H1 (cell line): ENCODE measurements around the gene COL8A1. TPM values are rescaled to one million over a fixed set of nuclear protein-coding genes. Genes with fewer than 3 reads are reported as not detected.

Experiments
- CTCF ChIA-PET: fragments of 300-600 bp; sonication (Branson Sonifier 250); formaldehyde crosslinking; loops from one replicate; lab custom pipeline; 2021; ENCODE audit not compliant: partially characterized antibody; lab: Charles Lee
- POLR2A ChIA-PET: fragments of 300-600 bp; sonication (Branson Sonifier 250); formaldehyde crosslinking; loops from one replicate; lab custom pipeline; 2021; ENCODE audit warnings: inconsistent platforms; ENCODE audit not compliant: partially characterized antibody; lab: Charles Lee
- DNase-seq, 2 experiments: peaks; one replicate each; pipeline versions ENCODE4 v3.0.0 to v3.0.0-alpha.2; 2010 to 2022; ENCODE audit warnings: low spot score in 2 of 2, low read depth in 1 of 2, mixed read lengths in 1 of 2
- FAIRE-seq: peaks from 2 replicates; lab custom pipeline; 2011; peaks lifted over from hg19 to GRCh38; lab: Jason Lieb, UNC
- H2AFZ ChIP-seq: 2 replicates; pipeline ENCODE4 v1.8.1; 2012; ENCODE audit warnings: low read length, inconsistent platforms
- H2AK5ac ChIP-seq: 2 replicates; pipeline ENCODE4 v1.6.1; 2013; ENCODE audit warnings: low read depth, low read length
- H2BK120ac ChIP-seq: replicated peaks from 2 replicates; pipeline ENCODE3; 2013; ENCODE audit warnings: low read depth, low read length, inconsistent platforms
- H2BK12ac ChIP-seq: 2 replicates; pipeline ENCODE4 v1.6.1; 2013; ENCODE audit warnings: low read depth, low read length
- H2BK15ac ChIP-seq: 2 replicates; pipeline ENCODE4 v1.6.1; 2013; ENCODE audit warnings: low read length
- H2BK20ac ChIP-seq: 2 replicates; pipeline ENCODE4 v1.6.1; 2013; ENCODE audit warnings: low read length
- H2BK5ac ChIP-seq: 2 replicates; pipeline ENCODE4 v1.6.1; 2013; ENCODE audit warnings: low read depth, low read length
- H3K14ac ChIP-seq: 2 replicates; pipeline ENCODE4 v1.6.1; 2013; ENCODE audit warnings: inconsistent platforms; ENCODE audit not compliant: insufficient read length
- H3K18ac ChIP-seq: 2 replicates; pipeline ENCODE4 v1.6.1; 2013; ENCODE audit warnings: low read length; ENCODE audit errors: extremely low read depth
- H3K23ac ChIP-seq: 2 replicates; pipeline ENCODE4 v1.6.1; 2013; ENCODE audit warnings: inconsistent platforms; ENCODE audit not compliant: insufficient read length
- H3K23me2 ChIP-seq: 2 replicates; pipeline ENCODE4 v1.6.1; 2013; ENCODE audit warnings: low read depth, low read length
- H3K27ac ChIP-seq: 2 replicates; pipeline ENCODE4 v1.6.1; 2011; ENCODE audit warnings: low read depth, low read length, inconsistent platforms
- H3K27me3 ChIP-seq, 4 experiments: replicated peaks in 1 of 4; 1 replicate in 1 of 4; 2 replicates in 3 of 4; pipeline versions ENCODE4 v1.6.1 to v1.8.1; 2011 to 2013; ENCODE audit warnings: low read length in 3 of 4, mild to moderate bottlenecking in 3 of 4, inconsistent platforms in 2 of 4, mixed read lengths in 2 of 4, moderate library complexity in 1 of 4; ENCODE audit not compliant: control insufficient read depth in 3 of 4, insufficient read depth in 3 of 4; ENCODE audit errors: extremely low read depth in 1 of 4
- H3K36me3 ChIP-seq, 4 experiments: 2 replicates each; pipeline versions ENCODE4 v1.6.1 to v1.8.1; 2011 to 2013; ENCODE audit warnings: mild to moderate bottlenecking in 4 of 4, low read length in 3 of 4, moderate library complexity in 2 of 4, control low read depth in 1 of 4, inconsistent platforms in 1 of 4; ENCODE audit not compliant: insufficient read depth in 4 of 4, control insufficient read depth in 2 of 4
- H3K4ac ChIP-seq: replicated peaks from 2 replicates; pipeline ENCODE3; 2013; ENCODE audit warnings: low read length, low read depth, mixed read lengths, inconsistent platforms; ENCODE audit not compliant: insufficient read length
- H3K4me1 ChIP-seq, 4 experiments: replicated peaks in 1 of 4; 1 replicate in 1 of 4; 2 replicates in 3 of 4; pipeline versions ENCODE4 v1.6.1 to v1.8.1; 2011 to 2013; ENCODE audit warnings: low read length in 3 of 4, inconsistent platforms in 2 of 4, mixed read lengths in 1 of 4; ENCODE audit not compliant: insufficient read depth in 4 of 4, control insufficient read depth in 3 of 4
- H3K4me2 ChIP-seq, 2 experiments: 2 replicates each; pipeline versions ENCODE4 v1.6.1 to v1.8.1; 2011 to 2013; ENCODE audit warnings: low read depth in 2 of 2, low read length in 2 of 2, control low read depth in 1 of 2, inconsistent platforms in 1 of 2, mild to moderate bottlenecking in 1 of 2; ENCODE audit not compliant: insufficient read depth in 1 of 2
- H3K4me3 ChIP-seq, 4 experiments: fragments of 200-600, 300-600 bp in 1 of 4; sonication (generic), shearing (Covaris generic), sonication (Bioruptor Twin) in 1 of 4; 2 replicates each; pipeline versions ENCODE4 v1.5.1 to v1.8.1; 2011 to 2016; ENCODE audit warnings: low read length in 4 of 4, low read depth in 3 of 4, control low read depth in 2 of 4, inconsistent platforms in 2 of 4, mild to moderate bottlenecking in 2 of 4, mixed read lengths in 1 of 4, moderate library complexity in 1 of 4; ENCODE audit not compliant: insufficient read depth in 2 of 4; ENCODE audit errors: extremely low read depth in 1 of 4
- H3K56ac ChIP-seq: replicated peaks from 2 replicates; pipeline ENCODE3; 2013; ENCODE audit warnings: low read depth, mild to moderate bottlenecking, mixed read lengths, low read length, inconsistent platforms; ENCODE audit not compliant: insufficient read length
- H3K79me1 ChIP-seq: 2 replicates; pipeline ENCODE4 v1.6.1; 2013; ENCODE audit warnings: low read depth, low read length, control low read depth
- H3K79me2 ChIP-seq, 2 experiments: 2 replicates each; pipeline versions ENCODE4 v1.6.1 to v1.8.1; 2012 to 2013; ENCODE audit warnings: low read length in 2 of 2, mild to moderate bottlenecking in 2 of 2, inconsistent platforms in 1 of 2; ENCODE audit not compliant: insufficient read depth in 2 of 2, control insufficient read depth in 1 of 2
- H3K9ac ChIP-seq, 4 experiments: replicated peaks in 1 of 4; 1 replicate in 1 of 4; 2 replicates in 3 of 4; pipeline versions ENCODE4 v1.6.1 to v1.8.1; 2011 to 2013; ENCODE audit warnings: low read depth in 3 of 4, low read length in 3 of 4, control low read depth in 2 of 4, mild to moderate bottlenecking in 2 of 4, moderate library complexity in 2 of 4, inconsistent platforms in 1 of 4; ENCODE audit errors: extremely low read depth in 1 of 4
- H3K9me3 ChIP-seq, 2 experiments: 2 replicates each; pipeline versions ENCODE4 v1.6.1 to v1.8.1; 2012 to 2013; ENCODE audit warnings: mild to moderate bottlenecking in 2 of 2, moderate library complexity in 2 of 2, control low read depth in 1 of 2, inconsistent platforms in 1 of 2, low read depth in 1 of 2, low read length in 1 of 2, mixed read lengths in 1 of 2; ENCODE audit not compliant: insufficient read depth in 2 of 2
- H4K20me1 ChIP-seq, 2 experiments: replicated peaks in 1 of 2; 2 replicates each; pipeline versions ENCODE3 to v1.8.1; 2011 to 2013; ENCODE audit warnings: inconsistent platforms in 2 of 2, low read length in 2 of 2, mild to moderate bottlenecking in 1 of 2; ENCODE audit not compliant: insufficient read depth in 2 of 2, control insufficient read depth in 1 of 2
- H4K5ac ChIP-seq: 2 replicates; pipeline ENCODE4 v1.6.1; 2013; ENCODE audit warnings: low read length, low read depth, mixed read lengths, inconsistent platforms; ENCODE audit not compliant: insufficient read length
- H4K8ac ChIP-seq: 2 replicates; pipeline ENCODE4 v1.8.0; 2013; ENCODE audit warnings: mild to moderate bottlenecking, moderate library complexity, low read length, inconsistent platforms; ENCODE audit not compliant: insufficient read depth; ENCODE audit errors: extremely low read depth
- H4K91ac ChIP-seq: replicated peaks from 2 replicates; pipeline ENCODE3; 2013; ENCODE audit warnings: low read length, mixed read lengths, inconsistent platforms; ENCODE audit not compliant: insufficient read length
- BACH1 ChIP-seq: IDR thresholded peaks from 2 replicates; pipeline ENCODE4 v1.6.1; 2012; ENCODE audit warnings: low read length, improper control_type of control experiment
- CEBPB ChIP-seq: IDR thresholded peaks from 2 replicates; pipeline ENCODE4 v1.6.1; 2012; ENCODE audit warnings: low read depth, low read length
- EZH2 ChIP-seq: fragments of 200-600 bp; sonication (generic); IDR thresholded peaks from 2 replicates; pipeline ENCODE4 v1.7.1; 2012; ENCODE audit warnings: low read depth, mild to moderate bottlenecking, moderate library complexity, low read length, inconsistent platforms; ENCODE audit not compliant: severe bottlenecking
- FOSL1 ChIP-seq: IDR thresholded peaks from 2 replicates; pipeline ENCODE4 v1.6.1; 2011; ENCODE audit warnings: mild to moderate bottlenecking, low read depth, low read length, moderate library complexity; ENCODE audit not compliant: insufficient read depth
- RFX5 ChIP-seq: IDR thresholded peaks from 2 replicates; pipeline ENCODE4 v1.6.1; 2011; ENCODE audit warnings: low read depth, low read length, improper control_type of control experiment, borderline replicate concordance
- SIX5 ChIP-seq: IDR thresholded peaks from 2 replicates; pipeline ENCODE4 v1.6.1; 2011; ENCODE audit warnings: mild to moderate bottlenecking, low read depth, low read length
- SUZ12 ChIP-seq: fragments of 200-600 bp; sonication (generic); IDR thresholded peaks from 2 replicates; pipeline ENCODE4 v1.6.1; 2012; ENCODE audit warnings: mild to moderate bottlenecking, inconsistent platforms, low read length, moderate library complexity, mixed read lengths
- TAF7 ChIP-seq: optimal IDR thresholded peaks from 2 replicates; pipeline ENCODE3; 2011; ENCODE audit warnings: low read depth, mild to moderate bottlenecking, inconsistent platforms, low read length, moderate library complexity, borderline replicate concordance
- ZNF274 ChIP-seq: IDR thresholded peaks from 2 replicates; pipeline ENCODE4 v1.7.0; 2012; ENCODE audit warnings: low read length, borderline replicate concordance; ENCODE audit errors: extremely low read depth
- WGBS, 2 experiments: shearing (Covaris generic) in 1 of 2; methylation state at CpG; one replicate each; pipeline versions ENCODE4 v1.1.6 to v1.1.7; 2013 to 2015; ENCODE audit warnings: low lambda C conversion rate in 2 of 2, mixed read lengths in 2 of 2, inconsistent platforms in 1 of 2, low coverage in 1 of 2, missing lambda C conversion rate in 1 of 2; ENCODE audit not compliant: insufficient replicate concordance in 2 of 2, insufficient coverage in 1 of 2, insufficient read length in 1 of 2; ENCODE audit errors: extremely low coverage in 1 of 2, missing lambda C conversion rate in 1 of 2; 5-methylcytosine and 5-hydroxymethylcytosine counted together
- polyA plus RNA-seq, 7 experiments: library from polyadenylated mRNA; depleted of rRNA in 3 of 7; stranded (reverse) in 5 of 7; unstranded in 2 of 7; fragments of >200 nt in 5 of 7; fragments of 200-250 nt in 2 of 7; gene quantifications; 1 replicate in 5 of 7; 2 replicates in 1 of 7; 4 replicates in 1 of 7; pipeline versions ENCODE4 v1.2.1 to v1.2.3, GENCODE V29; 2011 to 2013; ENCODE audit warnings: missing spikeins in 2 of 7, mixed read lengths in 2 of 7
- total RNA-seq: library from RNA; stranded (reverse); fragmentation: NEBNext Ultra II Directional; extraction: Animal tissue kit (Norgen Biotek cat#: 25700); gene quantifications from 2 replicates; pipeline ENCODE4 v1.2.1, GENCODE V29; 2021

COL8A1 gene
- total and polyA plus RNA-seq, 2 of the 8 experiments (the other 6 are each of a cell fraction or from before 2014, with no cell fraction given): 0.21 to 1.2 TPM

GRCh38 chr3:99697250-99697649, 58.9 kb downstream of the COL8A1 start:
- Histone ChIP-seq H3K27me3 (no peaks in the 10 kb centered on the region), H3K36me3 (no peaks in the 10 kb centered on the region), H4K20me1 (no peaks in the 10 kb centered on the region), H3K23ac (no peak overlapping the region), H4K5ac (no peak overlapping the region), H3K79me1 (no peaks in the 10 kb centered on the region), H3K79me2 (no peaks in the 10 kb centered on the region), H4K8ac (no peak overlapping the region), H2BK5ac (no peak overlapping the region), H2AK5ac (no peak overlapping the region), H4K91ac (no peak overlapping the region), H3K14ac (no peak overlapping the region), H3K23me2 (no peaks in the 10 kb centered on the region; the same call in 1 of the 2 replicates), H3K4me2 (no peak overlapping the region), H3K56ac (no peak overlapping the region), H2BK15ac (no peak overlapping the region), H2BK20ac (no peak overlapping the region), H3K4ac (no peak overlapping the region), H3K9me3 (no peaks in the 10 kb centered on the region), H2BK120ac (no peak overlapping the region), H2BK12ac (no peak overlapping the region), H3K27ac (no peak overlapping the region), H3K9ac (no peak overlapping the region), H2AFZ (no peak overlapping the region), H3K18ac (no peak overlapping the region), H3K4me3 (no peak overlapping the region), H3K4me1 (no peaks in the 10 kb centered on the region)
- TF ChIP-seq CEBPB: no peak
- TF ChIP-seq TAF7: no peak
- TF ChIP-seq BACH1: no peak
- no peak for TF ChIP-seq SUZ12
- no peak for TF ChIP-seq FOSL1
- TF ChIP-seq EZH2: no peak
- no peak for TF ChIP-seq ZNF274
- TF ChIP-seq RFX5: no peak
- no peak for TF ChIP-seq SIX5
- CTCF ChIA-PET: interaction anchor here (0.6 to 2.3 kb wide), 2 partner anchors 9 to 674 kb away, joined by 3 to 8 read pairs; no protein-coding TSS in a partner anchor
- 75% methylated on average over 5 of the region's 5 CpGs; no CpG with 5 or more reads in 1 of the 2 experiments for WGBS, 2 experiments
- POLR2A ChIA-PET: no interaction called here
- DNase-seq (no peak), FAIRE-seq (no peak)
